Measurements from ENCODE around the gene CST4. TPM values are rescaled to one million over a fixed set of nuclear protein-coding genes. Genes with fewer than 3 reads are reported as not detected.
"Not testable (repeated sequence)": the region's sequence is repeated elsewhere in the genome, so short reads cannot be mapped to it uniquely, and the experiment has no call there.

Gene CST4, protein sequence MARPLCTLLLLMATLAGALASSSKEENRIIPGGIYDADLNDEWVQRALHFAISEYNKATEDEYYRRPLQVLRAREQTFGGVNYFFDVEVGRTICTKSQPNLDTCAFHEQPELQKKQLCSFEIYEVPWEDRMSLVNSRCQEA
- not detected for polyA plus RNA-seq (2012; ENCODE audit: low read depth, missing spikeins)

DNA sequence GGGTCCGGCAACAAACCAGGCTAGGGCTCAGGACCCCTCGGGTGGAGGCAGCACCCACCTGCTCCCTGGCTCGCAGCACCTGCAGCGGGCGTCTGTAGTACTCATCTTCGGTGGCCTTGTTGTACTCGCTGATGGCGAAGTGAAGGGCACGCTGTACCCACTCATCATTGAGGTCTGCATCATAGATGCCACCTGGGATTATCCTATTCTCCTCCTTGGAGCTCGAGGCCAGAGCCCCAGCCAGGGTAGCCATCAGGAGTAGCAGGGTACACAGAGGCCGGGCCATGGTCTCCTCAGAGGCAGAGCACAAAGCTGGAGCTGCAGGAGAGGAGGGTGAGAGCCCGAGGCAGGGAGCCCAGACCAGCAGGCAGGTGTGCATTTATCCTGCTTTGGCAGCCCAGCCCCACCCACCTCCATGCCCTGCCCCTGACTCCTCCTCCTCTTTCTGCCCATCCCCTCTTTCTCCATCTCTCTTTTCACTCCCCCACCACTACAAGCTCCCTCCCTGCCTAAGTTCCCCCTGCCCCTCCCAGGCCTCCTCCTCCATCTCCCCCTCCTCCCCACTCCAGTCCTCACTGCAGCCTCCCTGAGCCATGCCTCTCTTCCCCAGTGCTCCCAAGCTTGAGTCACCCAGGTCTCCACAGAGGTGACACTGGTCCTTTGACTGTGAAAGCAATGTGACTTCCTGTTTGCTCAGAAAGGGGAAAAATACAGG, at the start of gene CST4:
Gene CST4, minus strand, starts transcription at position 355 of the 715 bp plus-strand sequence. Its CDS starts 69 bp downstream, at position 286.
- not testable (repeated sequence) for DNase-seq (ENCODE audit: insufficient read length, low spot score); FAIRE-seq

DNA sequence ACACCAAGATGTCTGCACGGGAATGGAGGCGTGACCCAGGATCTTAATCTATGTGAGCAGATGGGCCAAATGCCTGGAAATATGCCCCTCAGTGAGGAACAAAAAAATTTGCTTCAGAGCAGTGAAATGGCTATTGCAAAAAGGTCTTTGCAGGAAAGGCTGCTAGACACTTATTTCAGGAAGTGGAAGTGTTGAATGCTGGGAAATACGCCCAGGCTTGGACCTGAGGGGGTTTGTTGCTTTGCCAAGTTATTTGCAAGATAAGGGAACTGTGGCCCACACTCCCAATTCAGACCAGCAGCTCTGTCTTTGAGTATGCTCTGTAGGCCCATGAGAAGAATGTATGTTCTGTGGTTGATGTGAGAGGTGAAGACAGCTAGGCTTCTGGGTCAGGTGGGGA, 46.6 kb upstream of the CST4 start:
- not testable (repeated sequence) for DNase-seq (ENCODE audit: insufficient read length, low spot score)

DNA sequence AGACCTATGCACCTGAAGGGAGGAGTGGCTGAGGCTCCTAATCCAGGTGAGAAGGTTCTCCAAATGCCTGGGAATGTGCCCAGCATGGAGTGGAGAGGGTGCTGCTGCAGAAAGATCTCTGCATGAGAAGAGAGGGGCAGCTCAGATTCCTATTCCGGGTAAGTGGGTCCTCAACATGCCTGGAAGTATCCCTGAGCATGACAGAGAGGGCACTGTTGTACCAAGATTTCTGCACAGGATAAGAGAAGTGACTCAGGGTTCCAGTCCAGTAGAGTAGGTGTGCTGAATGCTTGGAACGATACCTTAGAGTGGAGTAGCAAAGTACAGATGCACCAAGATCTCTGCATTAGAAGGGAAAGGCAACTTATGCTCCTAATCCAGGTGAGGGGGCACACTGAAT, 46.1 kb upstream of the CST4 start:
- DNase-seq (ENCODE audit: insufficient read length, low spot score), result not testable (repeated sequence)

More for the DNA sequence above, 46.6 kb upstream of the CST4 start:
- FAIRE-seq, result not testable (repeated sequence)

DNA sequence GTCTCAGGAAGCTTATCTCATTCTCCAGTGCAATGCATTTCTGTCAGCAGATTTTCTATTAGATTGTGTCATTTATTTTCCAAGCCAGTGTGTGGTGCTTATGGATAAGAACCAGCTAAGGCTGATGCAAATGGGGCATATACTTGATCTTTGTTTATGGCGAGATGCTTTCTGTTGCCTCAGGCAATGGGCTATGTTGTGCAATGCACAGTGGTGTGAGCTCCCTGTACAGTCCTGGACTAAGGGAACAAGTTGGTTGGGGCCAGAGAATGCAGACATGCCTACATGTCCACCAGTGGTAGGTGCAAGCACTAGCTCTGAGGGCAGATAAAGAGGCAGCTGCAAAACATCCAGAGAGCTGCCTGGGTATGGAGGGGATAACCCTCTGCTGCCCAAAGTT, 45.6 kb upstream of the CST4 start:
- not testable (repeated sequence) for FAIRE-seq; DNase-seq (ENCODE audit: insufficient read length, low spot score)

More for the DNA sequence above, 46.1 kb upstream of the CST4 start:
- FAIRE-seq, result not testable (repeated sequence)

DNA sequence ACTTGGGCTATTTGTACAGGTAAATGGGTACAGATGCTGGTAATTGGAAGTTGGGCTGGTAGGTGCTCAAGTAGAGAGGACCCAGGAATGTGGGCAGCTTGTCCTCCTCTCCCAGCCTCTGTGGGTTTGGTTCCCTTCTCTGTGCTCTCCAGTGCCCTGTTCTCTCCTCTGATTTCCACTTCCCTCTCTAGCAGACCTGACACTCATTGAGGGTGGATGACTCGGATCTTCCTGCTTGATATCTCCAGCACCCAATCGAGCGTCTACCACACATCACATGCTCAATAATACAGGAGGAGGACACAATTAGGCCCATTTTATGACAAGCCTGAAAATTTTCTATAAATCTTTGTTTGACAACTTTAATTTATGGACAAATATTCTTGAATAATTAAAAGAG, 38.2 kb upstream of the CST4 start:
- FAIRE-seq (no peak), DNase-seq (ENCODE audit: insufficient read length, low spot score) (no peak)
- TF ChIP-seq SPI1 (IDR thresholded peaks at IDR 0.05; ENCODE audit: low read depth, low read length), result no peak
- TF ChIP-seq POLR2AphosphoS5 (IDR thresholded peaks at IDR 0.05; ENCODE audit: low read depth, low read length), result no peak
- TF ChIP-seq PAX5 (IDR thresholded peaks at IDR 0.05; ENCODE audit: insufficient read depth, low read length, severe bottlenecking), result no peak
- TF ChIP-seq TAF1 (IDR thresholded peaks at IDR 0.05; ENCODE audit: low read depth, low read length), result no peak
- TF ChIP-seq POLR2A (IDR thresholded peaks at IDR 0.05; ENCODE audit: low read depth, low read length), result no peak
- no peak for TF ChIP-seq POU2F2 (IDR thresholded peaks at IDR 0.05; ENCODE audit: low read depth, low read length)

DNA sequence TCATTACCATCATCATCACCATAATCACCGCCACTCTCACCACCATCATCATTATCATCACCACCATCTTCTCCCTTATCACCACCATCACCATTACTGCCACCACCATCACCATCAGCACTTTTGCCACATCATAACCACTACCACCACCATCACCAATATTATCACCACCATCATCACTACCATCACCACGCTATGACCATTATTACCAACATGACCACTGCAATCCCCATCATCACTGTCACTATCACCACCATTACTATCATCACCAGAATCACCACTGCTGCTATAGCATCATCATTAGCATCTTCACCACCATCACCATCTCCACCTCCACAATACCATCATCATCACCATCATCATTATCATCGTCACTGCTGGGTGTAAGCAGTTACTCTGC, 36.3 kb upstream of the CST4 start:
- TF ChIP-seq PAX5 (IDR thresholded peaks at IDR 0.05; ENCODE audit: insufficient read depth, low read length, severe bottlenecking), result no peak
- no peak for TF ChIP-seq POU2F2 (IDR thresholded peaks at IDR 0.05; ENCODE audit: low read depth, low read length)
- no peak for TF ChIP-seq SPI1 (IDR thresholded peaks at IDR 0.05; ENCODE audit: low read depth, low read length)
- no peak for TF ChIP-seq POLR2AphosphoS5 (IDR thresholded peaks at IDR 0.05; ENCODE audit: low read depth, low read length)
- no peak for TF ChIP-seq TAF1 (IDR thresholded peaks at IDR 0.05; ENCODE audit: low read depth, low read length)
- no peak for TF ChIP-seq POLR2A (IDR thresholded peaks at IDR 0.05; ENCODE audit: low read depth, low read length)
- DNase-seq (ENCODE audit: insufficient read length, low spot score), result no peak
- no peak for FAIRE-seq

DNA sequence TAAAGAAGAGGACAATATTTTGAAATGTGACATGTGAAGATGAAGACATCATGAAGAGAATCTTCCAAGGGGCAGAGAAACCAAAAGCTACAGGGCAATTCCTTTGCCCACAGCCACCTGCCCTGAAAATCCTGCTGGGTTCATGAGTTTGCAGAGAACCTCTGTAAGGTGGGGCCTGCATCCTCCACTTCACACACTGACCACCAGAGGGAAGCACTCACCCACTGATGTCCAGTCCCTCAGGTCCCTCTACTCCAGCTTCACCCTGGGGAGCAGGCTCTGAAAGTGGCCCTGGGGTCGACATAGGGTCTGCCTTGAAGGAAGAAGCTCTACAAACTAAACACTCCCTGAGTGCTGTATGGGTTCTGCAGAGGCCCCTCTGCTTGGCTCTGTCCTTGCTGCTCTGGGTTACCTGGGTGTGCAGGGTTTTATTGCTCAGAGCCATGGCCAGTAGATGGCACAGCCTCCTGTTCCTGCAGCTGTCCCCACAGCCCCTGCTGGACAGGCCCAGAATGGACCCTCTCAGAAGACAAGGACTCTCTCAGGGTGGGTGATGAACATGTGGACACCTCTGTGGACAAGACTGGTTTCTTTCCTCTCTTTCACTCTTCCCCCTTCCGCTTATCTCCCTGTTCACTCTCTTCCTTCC, 34.9 kb upstream of the CST4 start:
- peak; percentile 87 for FAIRE-seq

DNA sequence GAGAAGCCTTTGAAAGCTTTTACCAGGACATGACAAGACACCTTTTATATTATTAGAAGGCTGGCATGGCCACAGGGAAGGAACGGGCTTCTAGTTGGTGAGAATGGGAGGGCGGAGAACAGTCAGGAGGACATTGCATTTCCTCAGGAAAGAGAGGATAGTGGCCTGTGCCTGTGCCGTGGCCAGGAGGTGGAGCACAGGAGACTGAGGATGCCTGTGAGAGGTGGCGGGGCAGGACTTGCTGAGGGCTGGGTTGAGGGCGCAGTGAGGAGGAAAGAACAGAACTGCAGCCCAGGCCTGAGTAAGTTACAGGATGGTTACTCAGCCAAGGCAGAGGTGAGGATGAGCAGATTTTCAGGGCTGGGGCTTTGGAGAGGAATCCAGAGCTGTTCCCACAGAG, 34.0 kb upstream of the CST4 start:
- FAIRE-seq; DNase-seq (ENCODE audit: insufficient read length, low spot score): not testable (repeated sequence)

More for the DNA sequence above, 34.9 kb upstream of the CST4 start:
- not testable (repeated sequence) for DNase-seq (ENCODE audit: insufficient read length, low spot score)

DNA sequence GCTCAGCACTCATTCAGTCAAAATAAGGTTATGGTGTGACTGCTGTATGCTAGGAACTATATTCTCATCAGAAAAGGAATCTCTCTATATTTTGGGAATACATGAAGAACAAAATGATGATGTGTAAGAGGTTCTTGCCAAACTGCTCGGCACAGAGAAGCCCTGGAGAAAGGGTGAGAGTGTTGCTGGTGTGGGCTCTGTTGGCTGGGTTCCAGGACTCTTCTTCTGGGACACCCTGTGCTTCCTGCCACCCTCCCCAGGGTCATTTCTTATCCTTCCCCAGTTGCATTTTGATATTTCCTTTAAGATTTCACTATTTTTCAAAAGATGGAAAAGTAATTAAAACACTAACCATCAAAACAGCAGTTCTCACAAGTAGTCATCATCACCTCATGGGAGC, 33.1 kb upstream of the CST4 start:
- FAIRE-seq (no peak), DNase-seq (ENCODE audit: insufficient read length, low spot score) (no peak)
- TF ChIP-seq POLR2AphosphoS5 (IDR thresholded peaks at IDR 0.05; ENCODE audit: low read depth, low read length) (no peak), PAX5 (IDR thresholded peaks at IDR 0.05; ENCODE audit: insufficient read depth, low read length, severe bottlenecking) (no peak), SPI1 (IDR thresholded peaks at IDR 0.05; ENCODE audit: low read depth, low read length) (no peak), TAF1 (IDR thresholded peaks at IDR 0.05; ENCODE audit: low read depth, low read length) (no peak), POU2F2 (IDR thresholded peaks at IDR 0.05; ENCODE audit: low read depth, low read length) (no peak), POLR2A (IDR thresholded peaks at IDR 0.05; ENCODE audit: low read depth, low read length) (no peak)

DNA sequence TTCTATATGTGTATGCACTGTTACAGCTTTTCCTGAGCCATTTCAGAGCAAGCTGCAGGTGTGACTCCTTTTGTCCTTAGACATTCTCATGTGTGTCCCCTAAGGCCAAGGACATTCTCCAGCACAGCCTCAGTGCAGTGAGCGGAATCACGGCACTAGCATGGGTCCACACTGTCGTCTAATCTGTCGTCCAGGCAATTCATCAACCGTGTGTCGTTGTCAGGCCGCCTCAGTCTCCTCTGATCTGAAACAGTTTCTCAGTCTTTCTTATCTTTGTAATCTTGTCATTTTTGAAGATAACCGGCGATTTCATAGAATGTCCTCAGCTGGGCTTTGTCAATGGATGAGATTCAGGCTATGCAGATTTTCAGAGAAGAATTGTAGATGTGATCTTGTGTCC, 30.5 kb upstream of the CST4 start:
- DNase-seq (ENCODE audit: insufficient read length, low spot score); FAIRE-seq: not testable (repeated sequence)

DNA sequence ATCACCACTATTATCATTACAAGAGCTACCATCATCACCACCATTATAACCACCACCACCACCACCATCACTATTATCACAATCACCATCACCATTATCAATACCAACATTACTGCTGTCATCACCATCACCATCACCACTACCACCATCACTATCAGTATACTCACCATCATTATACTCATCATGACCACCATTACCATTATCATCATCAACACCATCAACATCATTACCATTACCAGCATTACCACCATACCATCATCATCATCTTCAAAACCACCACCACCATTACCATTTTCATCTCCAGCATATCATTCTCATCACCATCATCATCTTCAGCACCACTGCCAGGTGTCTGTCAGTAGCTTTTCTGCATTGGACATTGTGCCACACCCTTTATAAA, 22.9 kb upstream of the CST4 start:
- DNase-seq (ENCODE audit: insufficient read length, low spot score); FAIRE-seq: not testable (repeated sequence)

DNA sequence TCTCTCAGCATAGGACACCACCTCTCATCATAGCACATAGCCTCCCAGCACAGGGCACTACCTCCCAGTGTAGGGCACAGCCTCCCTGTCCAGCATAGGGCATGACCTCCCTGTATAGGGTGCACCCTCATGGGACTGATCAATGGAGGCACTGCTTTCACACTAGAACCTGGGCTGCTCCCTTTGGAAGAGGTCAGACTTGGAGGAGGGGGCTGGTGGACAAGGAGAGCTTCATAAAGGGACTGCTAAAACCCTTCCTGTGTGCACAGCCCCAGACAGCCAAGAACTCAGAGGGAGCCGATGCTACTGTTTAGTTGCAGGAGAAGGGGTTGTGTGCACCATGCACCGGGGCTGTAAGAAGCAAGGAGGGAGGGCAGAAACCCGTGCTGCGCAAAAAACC, 21.9 kb upstream of the CST4 start:
- DNase-seq (ENCODE audit: insufficient read length, low spot score) (no peak), FAIRE-seq (no peak)
- TF ChIP-seq POLR2A (IDR thresholded peaks at IDR 0.05; ENCODE audit: low read depth, low read length), result no peak
- TF ChIP-seq SPI1 (IDR thresholded peaks at IDR 0.05; ENCODE audit: low read depth, low read length), result no peak
- no peak for TF ChIP-seq POLR2AphosphoS5 (IDR thresholded peaks at IDR 0.05; ENCODE audit: low read depth, low read length)
- TF ChIP-seq TAF1 (IDR thresholded peaks at IDR 0.05; ENCODE audit: low read depth, low read length), result no peak
- no peak for TF ChIP-seq POU2F2 (IDR thresholded peaks at IDR 0.05; ENCODE audit: low read depth, low read length)
- TF ChIP-seq PAX5 (IDR thresholded peaks at IDR 0.05; ENCODE audit: insufficient read depth, low read length, severe bottlenecking), result no peak

Data from GM12891 (cell line).